K562 (cell line): ENCODE data around the gene PCCA. TPM values are rescaled to one million over a fixed set of nuclear protein-coding genes. Genes with fewer than 3 reads are reported as not detected.

Experiments used
- ATAC-seq: fragments of 200-7000 bp; cut with Tn5 transposase; 3 replicates; pipeline ENCODE4 v1.9.1; 2020; ENCODE audit warnings: moderate library complexity
- BruUV-seq: library from RNA; stranded (reverse); fragments of 400-500 nt; replicated peaks from 2 replicates; lab custom pipeline; 2021; lab: Mats Ljungman, UMichigan
- CTCF ChIA-PET: fragments of 300-600 bp; formaldehyde crosslinking; extraction: SDS; loops from one replicate; lab custom pipeline; 2021; ENCODE audit warnings: low intra/inter-chr PET ratio; lab: Yijun Ruan, JAX
- POLR2A ChIA-PET: fragments of 300-600, 350-650 bp; sonication (Branson Sonifier 250); formaldehyde crosslinking; extraction: SDS; loops from one replicate; lab custom pipeline; 2021; ENCODE audit warnings: antibody characterized with exemption, inconsistent platforms; lab: Yijun Ruan, JAX
- DNase-seq, 4 experiments: peaks; one replicate each; pipeline versions ENCODE4 v3.0.0 to v3.0.0-alpha.2; 2011 to 2018; ENCODE audit warnings: low spot score in 3 of 4, mixed read lengths in 3 of 4; ENCODE audit errors: extremely low read depth in 1 of 4
- FAIRE-seq: peaks from 2 replicates; lab custom pipeline; 2011; peaks lifted over from hg19 to GRCh38; lab: Jason Lieb, UNC
- H2AFZ ChIP-seq: 2 replicates; pipeline ENCODE4 v1.6.0; 2011; ENCODE audit warnings: low read depth, low read length, control low read depth, inconsistent platforms
- H3K27ac ChIP-seq: fragments of 200-600 bp; 3 replicates; pipeline ENCODE4 v1.8.0; 2011; ENCODE audit warnings: low read depth, mild to moderate bottlenecking, control low read depth, inconsistent platforms, low read length, moderate library complexity, mixed read lengths; ENCODE audit errors: extremely low read depth
- H3K27me3 ChIP-seq, 2 experiments: fragments of 300-600 bp in 1 of 2; 2 replicates in 1 of 2; 3 replicates in 1 of 2; pipeline versions ENCODE4 v1.6.0 to v1.8.0; 2011; ENCODE audit warnings: inconsistent platforms in 2 of 2, low read length in 2 of 2, mild to moderate bottlenecking in 1 of 2, mixed read lengths in 1 of 2, moderate library complexity in 1 of 2; ENCODE audit not compliant: control insufficient read depth in 2 of 2, insufficient read depth in 2 of 2
- H3K36me3 ChIP-seq: fragments of 300-600 bp; 3 replicates; pipeline ENCODE4 v1.8.0; 2011; ENCODE audit warnings: mild to moderate bottlenecking, low read length, inconsistent platforms; ENCODE audit not compliant: control insufficient read depth, insufficient read depth
- H3K4me1 ChIP-seq, 2 experiments: fragments of 200-600 bp in 1 of 2; replicated peaks in 1 of 2; 2 replicates in 1 of 2; 3 replicates in 1 of 2; pipeline versions ENCODE4 v1.5.1 to v1.8.0; 2011; ENCODE audit warnings: inconsistent platforms in 2 of 2, low read length in 2 of 2, mild to moderate bottlenecking in 1 of 2, mixed read lengths in 1 of 2, moderate library complexity in 1 of 2; ENCODE audit not compliant: control insufficient read depth in 2 of 2, insufficient read depth in 2 of 2
- H3K4me2 ChIP-seq: 2 replicates; pipeline ENCODE4 v1.6.1; 2011; ENCODE audit warnings: low read length, control low read depth, inconsistent platforms, mixed read lengths; ENCODE audit not compliant: insufficient read depth
- H3K4me3 ChIP-seq: fragments of 200-600 bp; sonication (generic), shearing (Covaris generic); 2 replicates; pipeline ENCODE4 v1.5.1; 2016; ENCODE audit warnings: control low read depth, inconsistent platforms
- H3K79me2 ChIP-seq: fragments of 200-600 bp; 3 replicates; pipeline ENCODE4 v1.8.0; 2011; ENCODE audit warnings: low read length, inconsistent platforms; ENCODE audit not compliant: control insufficient read depth, insufficient read depth
- H3K9ac ChIP-seq, 2 experiments: 2 replicates each; pipeline versions ENCODE4 v1.6.0 to v1.6.1; 2011; ENCODE audit warnings: low read depth in 2 of 2, low read length in 2 of 2, control low read depth in 1 of 2, inconsistent platforms in 1 of 2, mild to moderate bottlenecking in 1 of 2, mixed read lengths in 1 of 2; ENCODE audit not compliant: insufficient read depth in 1 of 2
- H3K9me1 ChIP-seq: one replicate; pipeline ENCODE4 v1.6.0; 2011; ENCODE audit warnings: inconsistent platforms, mild to moderate bottlenecking, low read length, moderate library complexity; ENCODE audit not compliant: control insufficient read depth, insufficient read depth
- H3K9me3 ChIP-seq: replicated peaks from 2 replicates; pipeline ENCODE4 v1.5.1; 2011; ENCODE audit warnings: low read depth, low read length, inconsistent platforms; ENCODE audit not compliant: control insufficient read depth, insufficient read depth
- H4K20me1 ChIP-seq: replicated peaks from 2 replicates; pipeline ENCODE4 v1.6.1; 2011; ENCODE audit warnings: low read length, inconsistent platforms, mixed read lengths; ENCODE audit not compliant: control insufficient read depth, insufficient read depth
- CUX1 ChIP-seq: fragments of 200-800 bp; sonication (Bioruptor generic); IDR thresholded peaks from 2 replicates; pipeline ENCODE4 v1.6.1; 2016; ENCODE audit warnings: missing genetic modification characterization, missing compliant biosample characterization
- MTA3 ChIP-seq: fragments of 450-650 bp; formaldehyde crosslinking; IDR thresholded peaks from 2 replicates; pipeline ENCODE4 v1.6.1; 2017; ENCODE audit warnings: mild to moderate bottlenecking, borderline replicate concordance
- NR2C2 ChIP-seq, 2 experiments: fragments of 200-800 bp in 1 of 2; sonication (Bioruptor generic) in 1 of 2; sonication (generic) in 1 of 2; formaldehyde crosslinking in 1 of 2; IDR thresholded peaks; 2 replicates each; pipeline versions ENCODE4 v1.6.1 to v1.8.0; 2016 to 2022; ENCODE audit warnings: mild to moderate bottlenecking in 1 of 2, missing compliant biosample characterization in 1 of 2, missing genetic modification characterization in 1 of 2, missing genetic modification reagents in 1 of 2
- TBL1XR1 ChIP-seq, 2 experiments: IDR thresholded peaks; 2 replicates each; pipeline ENCODE4 v1.6.1; 2012; ENCODE audit warnings: improper control_type of control experiment in 2 of 2, low read length in 2 of 2, mild to moderate bottlenecking in 1 of 2
- WGBS: fragments of 100-300 bp; shearing (Covaris generic); methylation state at CpG from one replicate; pipeline ENCODE4 v1.1.6; 2016; ENCODE audit warnings: low coverage, mixed read lengths; ENCODE audit not compliant: insufficient coverage; ENCODE audit errors: missing lambda C conversion rate; 5-methylcytosine and 5-hydroxymethylcytosine counted together
- in situ Hi-C: fragments of 300-500 bp; cut with MboI; formaldehyde crosslinking; loops from 4 replicates; pipeline ENCODE4 v1.15.0; 2018; ENCODE audit warnings: inconsistent platforms, mixed read lengths
- intact Hi-C: fragments of 100-400 bp; cut with micrococcal nuclease; formaldehyde crosslinking; loops from 2 replicates; pipeline ENCODE4 v1.14.2; 2022
- polyA plus RNA-seq, 8 experiments: library from polyadenylated mRNA; depleted of rRNA in 4 of 8; stranded (reverse) in 5 of 8; unstranded in 3 of 8; fragments of >200 nt; fragmentation: Nextera tagmentation in 2 of 8; fragmentation: Illumina TruSeq in 1 of 8; extraction: Ambion mirVana in 2 of 8; extraction: Trizol in 1 of 8; gene quantifications; 2 replicates each; pipeline versions ENCODE4 v1.2.1 to v1.2.3, GENCODE V29; 2011 to 2014; ENCODE audit warnings: inconsistent platforms in 1 of 8, missing spikeins in 1 of 8
- total RNA-seq, 7 experiments: library from RNA; depleted of rRNA in 6 of 7; stranded (reverse); fragments of >200 nt in 6 of 7; fragmentation: Illumina TruSeq in 2 of 7; extraction: Trizol in 2 of 7; gene quantifications; 2 replicates each; pipeline versions ENCODE4 v1.2.1 to v1.2.3, GENCODE V29; 2011 to 2021; ENCODE audit warnings: low replicate concordance in 1 of 7
- TF ChIP-seq, protein P1 (sequence below): fragments of 450-650 bp; IDR thresholded peaks from 2 replicates; pipeline ENCODE4 v1.6.1; 2018; ENCODE audit not compliant: partially characterized antibody

Gene PCCA
- total and polyA plus RNA-seq, 9 of the 15 experiments (the other 6 are each of a cell fraction or from before 2014, with no cell fraction given) = 5.2 to 14.1 (median 9.7) TPM

DNA sequence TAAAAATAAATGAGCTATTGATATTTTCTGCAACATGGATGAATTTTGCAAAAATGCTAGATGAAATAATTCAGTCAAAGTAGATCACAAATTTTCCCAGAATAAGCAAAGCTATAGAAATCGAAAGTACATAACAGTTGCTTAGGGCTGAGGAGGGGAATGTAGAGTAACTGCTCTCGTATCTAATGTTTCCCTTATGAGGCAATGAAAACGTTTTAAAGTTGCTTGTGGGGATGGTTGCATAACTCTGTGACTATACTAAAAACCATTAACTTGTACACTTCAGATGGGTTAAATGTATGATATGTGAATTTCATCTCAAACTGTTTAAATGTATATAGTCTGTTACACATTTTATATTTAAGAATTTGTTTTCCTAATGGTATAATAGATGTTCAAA, 268.0 kb downstream of the PCCA start:
- intact Hi-C loops (no loop called here), in situ Hi-C loops (no loop called here)
- ChIA-PET POLR2A (no interaction called here), CTCF (no interaction called here)
- no peaks in the 10 kb centered on the region for H3K9me1 ChIP-seq
- H4K20me1 ChIP-seq = no peaks in the 10 kb centered on the region
- ATAC-seq (no peak), FAIRE-seq (no peak), DNase-seq (no peak)
- H3K9me3 ChIP-seq = no peaks in the 10 kb centered on the region
- H3K36me3 ChIP-seq = no peaks in the 10 kb centered on the region
- BruUV-seq = no TSS peak
- H3K27me3 ChIP-seq = no peaks in the 10 kb centered on the region
- no peak for TF ChIP-seq TBL1XR1 (IDR thresholded peaks at IDR 0.05; ENCODE audit: low read length in 2 of 2)
- TF ChIP-seq, protein P1, sequence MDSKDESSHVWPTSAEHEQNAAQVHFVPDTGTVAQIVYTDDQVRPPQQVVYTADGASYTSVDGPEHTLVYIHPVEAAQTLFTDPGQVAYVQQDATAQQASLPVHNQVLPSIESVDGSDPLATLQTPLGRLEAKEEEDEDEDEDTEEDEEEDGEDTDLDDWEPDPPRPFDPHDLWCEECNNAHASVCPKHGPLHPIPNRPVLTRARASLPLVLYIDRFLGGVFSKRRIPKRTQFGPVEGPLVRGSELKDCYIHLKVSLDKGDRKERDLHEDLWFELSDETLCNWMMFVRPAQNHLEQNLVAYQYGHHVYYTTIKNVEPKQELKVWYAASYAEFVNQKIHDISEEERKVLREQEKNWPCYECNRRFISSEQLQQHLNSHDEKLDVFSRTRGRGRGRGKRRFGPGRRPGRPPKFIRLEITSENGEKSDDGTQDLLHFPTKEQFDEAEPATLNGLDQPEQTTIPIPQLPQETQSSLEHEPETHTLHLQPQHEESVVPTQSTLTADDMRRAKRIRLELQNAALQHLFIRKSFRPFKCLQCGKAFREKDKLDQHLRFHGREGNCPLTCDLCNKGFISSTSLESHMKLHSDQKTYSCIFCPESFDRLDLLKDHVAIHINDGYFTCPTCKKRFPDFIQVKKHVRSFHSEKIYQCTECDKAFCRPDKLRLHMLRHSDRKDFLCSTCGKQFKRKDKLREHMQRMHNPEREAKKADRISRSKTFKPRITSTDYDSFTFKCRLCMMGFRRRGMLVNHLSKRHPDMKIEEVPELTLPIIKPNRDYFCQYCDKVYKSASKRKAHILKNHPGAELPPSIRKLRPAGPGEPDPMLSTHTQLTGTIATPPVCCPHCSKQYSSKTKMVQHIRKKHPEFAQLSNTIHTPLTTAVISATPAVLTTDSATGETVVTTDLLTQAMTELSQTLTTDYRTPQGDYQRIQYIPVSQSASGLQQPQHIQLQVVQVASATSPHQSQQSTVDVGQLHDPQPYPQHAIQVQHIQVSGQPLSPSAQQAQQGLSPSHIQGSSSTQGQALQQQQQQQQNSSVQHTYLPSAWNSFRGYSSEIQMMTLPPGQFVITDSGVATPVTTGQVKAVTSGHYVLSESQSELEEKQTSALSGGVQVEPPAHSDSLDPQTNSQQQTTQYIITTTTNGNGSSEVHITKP = no peak
- no peak for TF ChIP-seq NR2C2 (CRISPR knock-in tag; IDR thresholded peaks at IDR 0.05)
- no peak for TF ChIP-seq NR2C2 (tag; IDR thresholded peaks at IDR 0.05)
- TF ChIP-seq MTA3 = no peak
- TF ChIP-seq CUX1 = no peak
- no peak overlapping the region for H3K4me2 ChIP-seq
- no peaks in the 10 kb centered on the region for H3K79me2 ChIP-seq
- no peak overlapping the region for H3K9ac ChIP-seq
- WGBS = 47% methylated on average over 3 of the region's 3 CpGs
- H3K4me1 ChIP-seq = no peaks in the 10 kb centered on the region
- no peak overlapping the region for H3K27ac ChIP-seq
- H3K4me3 ChIP-seq = no peak overlapping the region
- no peak overlapping the region for H2AFZ ChIP-seq
